Measurements from ENCODE around the gene NTNG2. TPM values are rescaled to one million over a fixed set of nuclear protein-coding genes. Genes with fewer than 3 reads are reported as not detected.

The NTNG2 gene
- total RNA-seq, 2 experiments from 2014 or later, result 0.52 to 0.76 TPM

- Mint-ChIP-seq H3K4me1 (ENCODE audit: low read depth) (no peaks in the 10 kb centered on the region), H3K27me3 (ENCODE audit: low read depth) (peaks cover 46% of the 10 kb centered on the region), H3K9me3 (no peaks in the 10 kb centered on the region), H3K27ac (no peak overlapping the region), H3K36me3 (ENCODE audit: low read depth) (no peaks in the 10 kb centered on the region), H3K4me3 (no peak overlapping the region)
- intact Hi-C loops (cut with micrococcal nuclease), result no loop called here
- CTCF ChIA-PET, result interaction anchor here (0.6 kb wide), 2 partner anchors 130 to 372 kb away, joined by 3 read pairs; no protein-coding TSS in a partner anchor
- DNase-seq, result no peak
Measured at GRCh38 chr9:132135456-132135855, 26.4 kb upstream of the NTNG2 start.

GRCh38 chr9:132136151-132136780 is 25.6 kb upstream of the NTNG2 start:
- H3K4me3 Mint-ChIP-seq, result no peak overlapping the region
- peaks cover 43% of the 10 kb centered on the region for H3K27me3 Mint-ChIP-seq (ENCODE audit: low read depth)
- H3K27ac Mint-ChIP-seq, result no peak overlapping the region
- intact Hi-C loops (cut with micrococcal nuclease), result no loop called here
- CTCF ChIA-PET, result interaction anchor here (0.6 to 1.4 kb wide), 2 partner anchors 373 to 374 kb away, joined by 3 read pairs; no protein-coding TSS in a partner anchor
- no peaks in the 10 kb centered on the region for H3K36me3 Mint-ChIP-seq (ENCODE audit: low read depth)
- DNase-seq, result no peak
- no peaks in the 10 kb centered on the region for H3K4me1 Mint-ChIP-seq (ENCODE audit: low read depth)
- H3K9me3 Mint-ChIP-seq, result no peaks in the 10 kb centered on the region

DNA sequence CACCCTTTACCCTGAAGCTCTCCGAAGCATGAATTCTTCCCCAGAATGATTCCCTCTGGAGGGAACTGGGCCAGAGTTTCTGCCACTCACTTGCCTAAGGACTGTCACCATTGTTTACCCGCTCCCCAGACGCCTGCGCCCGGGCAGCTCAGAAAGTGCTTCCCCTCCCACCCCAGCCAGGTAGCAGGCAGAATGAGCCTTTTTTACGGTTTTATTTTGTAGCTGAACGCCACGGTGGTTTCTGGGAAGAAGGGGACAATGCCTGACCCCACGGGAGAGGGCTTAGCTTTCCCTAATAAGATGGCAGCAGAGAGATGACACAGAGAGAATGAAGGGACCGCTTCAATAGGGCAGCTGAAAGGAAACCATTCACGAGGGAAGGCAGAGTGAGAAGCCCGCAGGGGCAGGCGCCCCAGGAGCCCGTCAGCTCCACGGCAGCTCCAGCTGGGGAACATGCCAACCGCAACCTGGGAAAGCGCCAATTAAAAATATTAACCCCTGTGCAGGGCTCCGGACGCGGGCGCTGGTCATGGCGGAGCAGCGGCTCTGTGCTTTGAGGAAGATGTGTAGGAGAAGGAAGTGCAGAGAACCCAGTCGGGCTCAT is 20.4 kb upstream of the NTNG2 start:
- no peaks in the 10 kb centered on the region for H3K36me3 Mint-ChIP-seq (ENCODE audit: low read depth)
- no peak overlapping the region for H3K27ac Mint-ChIP-seq
- peak overlapping the region; percentile 56 for H3K4me3 Mint-ChIP-seq
- intact Hi-C loops (cut with micrococcal nuclease), result no loop called here
- H3K9me3 Mint-ChIP-seq, result no peaks in the 10 kb centered on the region
- CTCF ChIA-PET, result interaction anchor here (1.1 kb wide), 1 partner anchor 11 kb away, joined by 6 read pairs; no protein-coding TSS in a partner anchor
- no peak for DNase-seq
- peaks cover 12% of the 10 kb centered on the region for H3K4me1 Mint-ChIP-seq (ENCODE audit: low read depth)
- peaks cover 55% of the 10 kb centered on the region for H3K27me3 Mint-ChIP-seq (ENCODE audit: low read depth)

GRCh38 chr9:132141948-132142594 is 19.8 kb upstream of the NTNG2 start:
- CTCF ChIA-PET, result interaction anchor here (1.1 kb wide), 1 partner anchor 11 kb away, joined by 6 read pairs; no protein-coding TSS in a partner anchor
- no peak overlapping the region for H3K27ac Mint-ChIP-seq
- intact Hi-C loops (cut with micrococcal nuclease), result no loop called here
- H3K4me3 Mint-ChIP-seq, result peak overlapping the region; percentile 56
- peaks cover 59% of the 10 kb centered on the region for H3K27me3 Mint-ChIP-seq (ENCODE audit: low read depth)
- H3K36me3 Mint-ChIP-seq (ENCODE audit: low read depth), result no peaks in the 10 kb centered on the region
- H3K4me1 Mint-ChIP-seq (ENCODE audit: low read depth), result peaks cover 12% of the 10 kb centered on the region
- no peak for DNase-seq
- no peaks in the 10 kb centered on the region for H3K9me3 Mint-ChIP-seq

GRCh38 chr9:132142924-132143323 is 18.9 kb upstream of the NTNG2 start:
- peaks cover 54% of the 10 kb centered on the region for H3K27me3 Mint-ChIP-seq (ENCODE audit: low read depth)
- CTCF ChIA-PET, result interaction anchor here (0.6 kb wide), 2 partner anchors 274 to 851 kb away, joined by 3 read pairs; no protein-coding TSS in a partner anchor
- H3K9me3 Mint-ChIP-seq, result no peaks in the 10 kb centered on the region
- no peaks in the 10 kb centered on the region for H3K36me3 Mint-ChIP-seq (ENCODE audit: low read depth)
- no peak for DNase-seq
- intact Hi-C loops (cut with micrococcal nuclease), result no loop called here
- H3K4me1 Mint-ChIP-seq (ENCODE audit: low read depth), result peaks cover 12% of the 10 kb centered on the region
- no peak overlapping the region for H3K27ac Mint-ChIP-seq
- H3K4me3 Mint-ChIP-seq, result no peak overlapping the region

GRCh38 chr9:132143359-132143758 is 18.5 kb upstream of the NTNG2 start:
- Mint-ChIP-seq H3K4me1 (ENCODE audit: low read depth) (peaks cover 12% of the 10 kb centered on the region), H3K9me3 (no peaks in the 10 kb centered on the region), H3K27me3 (ENCODE audit: low read depth) (peaks cover 53% of the 10 kb centered on the region), H3K27ac (no peak overlapping the region), H3K36me3 (ENCODE audit: low read depth) (no peaks in the 10 kb centered on the region), H3K4me3 (no peak overlapping the region)
- no peak for DNase-seq
- intact Hi-C loops (cut with micrococcal nuclease), result no loop called here
- CTCF ChIA-PET, result interaction anchor here (0.6 kb wide), 2 partner anchors 274 to 851 kb away, joined by 3 read pairs; no protein-coding TSS in a partner anchor

DNA sequence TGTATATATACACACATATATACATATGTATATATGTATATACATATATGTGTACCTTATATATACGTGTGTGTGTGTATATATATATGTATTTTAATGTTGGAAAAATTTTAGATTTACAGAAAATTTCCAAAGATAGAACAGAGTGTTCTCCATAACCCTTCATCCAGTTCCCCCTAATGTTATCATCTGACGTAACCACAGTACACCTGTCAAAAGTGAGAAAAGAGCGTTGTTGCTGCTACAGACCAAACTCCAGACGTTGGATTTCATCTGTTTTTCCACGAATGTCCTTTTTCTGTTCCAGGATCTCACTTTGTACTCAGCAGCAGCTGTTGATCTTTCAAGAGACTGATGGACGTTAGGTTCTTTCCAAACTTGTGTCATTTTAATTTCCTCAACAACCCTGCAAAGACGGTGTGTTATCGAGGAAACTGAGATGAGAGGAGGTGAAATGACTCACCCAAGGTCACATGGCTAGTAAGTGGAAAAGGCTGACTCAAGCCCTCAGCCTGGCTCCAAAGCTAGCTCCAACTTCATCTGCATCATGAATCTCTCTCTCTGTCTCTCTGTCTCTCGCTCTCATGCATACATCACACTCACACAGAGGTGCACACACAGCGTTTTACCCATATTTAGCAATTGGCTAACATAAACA is 17.0 kb upstream of the NTNG2 start:
- intact Hi-C loops (cut with micrococcal nuclease), result no loop called here
- no peaks in the 10 kb centered on the region for H3K36me3 Mint-ChIP-seq (ENCODE audit: low read depth)
- peak; percentile 37 for DNase-seq
- CTCF ChIA-PET, result interaction anchor here (0.6 to 1.0 kb wide), 2 partner anchors 91 to 844 kb away, joined by 3 to 4 read pairs; no protein-coding TSS in a partner anchor
- peaks cover 59% of the 10 kb centered on the region for H3K27me3 Mint-ChIP-seq (ENCODE audit: low read depth)
- no peak overlapping the region for H3K27ac Mint-ChIP-seq
- peaks cover 12% of the 10 kb centered on the region for H3K4me1 Mint-ChIP-seq (ENCODE audit: low read depth)
- no peaks in the 10 kb centered on the region for H3K9me3 Mint-ChIP-seq
- H3K4me3 Mint-ChIP-seq, result no peak overlapping the region

GRCh38 chr9:132146039-132146438 is 15.8 kb upstream of the NTNG2 start:
- CTCF ChIA-PET, result no interaction called here
- no peak overlapping the region for H3K4me3 Mint-ChIP-seq
- intact Hi-C loops (cut with micrococcal nuclease), result no loop called here
- H3K27me3 Mint-ChIP-seq (ENCODE audit: low read depth), result peaks cover 52% of the 10 kb centered on the region
- peaks cover 12% of the 10 kb centered on the region for H3K4me1 Mint-ChIP-seq (ENCODE audit: low read depth)
- no peaks in the 10 kb centered on the region for H3K9me3 Mint-ChIP-seq
- no peaks in the 10 kb centered on the region for H3K36me3 Mint-ChIP-seq (ENCODE audit: low read depth)
- H3K27ac Mint-ChIP-seq, result no peak overlapping the region
- DNase-seq, result no peak

- H3K9me3 Mint-ChIP-seq, result no peaks in the 10 kb centered on the region
- H3K4me1 Mint-ChIP-seq (ENCODE audit: low read depth), result peaks cover 9% of the 10 kb centered on the region
- intact Hi-C loops (cut with micrococcal nuclease), result no loop called here
- DNase-seq, result no peak
- CTCF ChIA-PET, result interaction anchor here (0.7 kb wide), 1 partner anchor 361 kb away, joined by 5 read pairs; no protein-coding TSS in a partner anchor
- peaks cover 51% of the 10 kb centered on the region for H3K27me3 Mint-ChIP-seq (ENCODE audit: low read depth)
- no peak overlapping the region for H3K27ac Mint-ChIP-seq
- H3K36me3 Mint-ChIP-seq (ENCODE audit: low read depth), result no peaks in the 10 kb centered on the region
- H3K4me3 Mint-ChIP-seq, result no peak overlapping the region
Measured at GRCh38 chr9:132146575-132146974, 15.3 kb upstream of the NTNG2 start.

GRCh38 chr9:132147331-132147730 is 14.5 kb upstream of the NTNG2 start:
- no peak for DNase-seq
- Mint-ChIP-seq H3K4me1 (ENCODE audit: low read depth) (peaks cover 4% of the 10 kb centered on the region), H3K27me3 (ENCODE audit: low read depth) (peaks cover 50% of the 10 kb centered on the region), H3K27ac (no peak overlapping the region), H3K9me3 (no peaks in the 10 kb centered on the region), H3K4me3 (no peak overlapping the region), H3K36me3 (ENCODE audit: low read depth) (no peaks in the 10 kb centered on the region)
- intact Hi-C loops (cut with micrococcal nuclease), result no loop called here
- CTCF ChIA-PET, result no interaction called here

GRCh38 chr9:132147839-132148238 is 14.0 kb upstream of the NTNG2 start:
- intact Hi-C loops (cut with micrococcal nuclease), result no loop called here
- H3K4me1 Mint-ChIP-seq (ENCODE audit: low read depth), result peaks cover 4% of the 10 kb centered on the region
- H3K9me3 Mint-ChIP-seq, result no peaks in the 10 kb centered on the region
- H3K4me3 Mint-ChIP-seq, result no peak overlapping the region
- no peaks in the 10 kb centered on the region for H3K36me3 Mint-ChIP-seq (ENCODE audit: low read depth)
- peaks cover 47% of the 10 kb centered on the region for H3K27me3 Mint-ChIP-seq (ENCODE audit: low read depth)
- no peak overlapping the region for H3K27ac Mint-ChIP-seq
- CTCF ChIA-PET, result no interaction called here
- no peak for DNase-seq

DNA sequence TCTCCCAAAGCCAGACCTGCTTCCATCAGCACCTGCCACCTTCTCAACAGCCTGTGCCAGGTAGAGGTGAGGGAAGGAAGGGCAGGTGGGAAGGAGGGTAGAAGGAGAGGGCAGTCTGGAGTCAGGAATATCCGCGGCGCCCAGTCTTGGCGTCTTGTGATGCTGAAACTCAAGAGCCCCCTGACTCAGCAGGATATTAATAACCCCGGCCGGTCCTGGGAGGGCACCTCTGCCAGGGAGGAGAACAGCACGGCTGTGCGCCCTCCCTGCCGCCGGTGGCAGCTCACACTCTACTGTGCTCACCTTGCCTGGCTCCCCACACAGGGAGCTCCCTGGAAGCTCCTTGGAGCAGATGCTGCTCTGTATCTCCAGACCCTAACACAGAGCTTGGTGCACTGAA is 11.6 kb upstream of the NTNG2 start:
- Mint-ChIP-seq H3K9me3 (no peaks in the 10 kb centered on the region), H3K4me1 (ENCODE audit: low read depth) (no peaks in the 10 kb centered on the region), H3K36me3 (ENCODE audit: low read depth) (no peaks in the 10 kb centered on the region), H3K27me3 (ENCODE audit: low read depth) (peaks cover 35% of the 10 kb centered on the region), H3K27ac (no peak overlapping the region), H3K4me3 (no peak overlapping the region)
- intact Hi-C loops (cut with micrococcal nuclease), result no loop called here
- no peak for DNase-seq
- CTCF ChIA-PET, result no interaction called here

Measured in activated naive CD4-positive, alpha-beta T cell treated with anti-CD3 and anti-CD28 coated beads for 36 hours (primary cell).